HG03039 (cell line): ENCODE results near the gene SLC35B2.
"Not testable (repeated sequence)": the region's sequence is repeated elsewhere in the genome, so short reads cannot be mapped to it uniquely, and the experiment has no call there.

ENCODE experiments used
- ATAC-seq: cut with Tn5 transposase; IDR thresholded peaks from one replicate; pipeline ENCODE4 v1.9.1; 2021; ENCODE audit warnings: mild to moderate bottlenecking, moderate library complexity; ENCODE audit not compliant: unreplicated experiment

The SLC35B2 gene

DNA sequence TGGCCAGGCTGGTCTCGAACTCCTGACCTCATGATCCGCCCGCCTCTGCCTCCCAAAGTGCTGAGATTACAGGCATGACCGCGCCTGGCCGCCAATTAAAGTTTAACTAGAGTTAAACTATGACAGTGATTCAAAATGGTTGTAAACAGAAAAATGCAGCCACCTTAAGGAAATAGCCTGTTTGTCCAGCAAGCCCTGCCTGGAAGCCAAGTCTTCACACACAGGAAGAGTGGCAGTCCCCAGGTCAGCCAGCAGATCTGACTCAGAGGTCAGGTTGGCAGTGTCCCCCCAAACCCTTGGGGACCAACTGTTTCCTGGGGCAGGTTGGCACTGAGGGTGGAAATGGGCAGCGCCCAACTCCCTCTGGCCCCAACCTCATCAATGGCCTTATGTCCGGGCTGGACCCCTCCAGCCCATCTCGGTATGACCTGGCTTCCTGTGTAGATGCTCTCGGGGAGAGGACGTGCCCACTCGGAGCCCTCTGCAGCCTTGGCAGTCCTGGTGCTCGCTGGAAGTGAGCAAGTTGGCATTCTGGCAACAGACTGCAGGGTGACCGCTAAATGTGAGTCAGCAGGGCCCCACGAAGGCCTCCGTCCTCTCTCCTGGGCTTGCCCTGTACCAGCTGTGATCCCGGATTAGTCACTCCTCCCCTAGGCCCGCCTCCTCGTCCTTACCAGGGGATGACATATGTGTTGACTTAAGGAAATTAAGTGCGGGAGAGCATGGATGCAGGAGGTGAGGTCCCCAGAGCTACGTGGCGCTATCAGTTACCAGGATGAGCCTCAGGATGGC lies 20.1 kb downstream of the SLC35B2 start:
- peak; percentile 40 for ATAC-seq

DNA sequence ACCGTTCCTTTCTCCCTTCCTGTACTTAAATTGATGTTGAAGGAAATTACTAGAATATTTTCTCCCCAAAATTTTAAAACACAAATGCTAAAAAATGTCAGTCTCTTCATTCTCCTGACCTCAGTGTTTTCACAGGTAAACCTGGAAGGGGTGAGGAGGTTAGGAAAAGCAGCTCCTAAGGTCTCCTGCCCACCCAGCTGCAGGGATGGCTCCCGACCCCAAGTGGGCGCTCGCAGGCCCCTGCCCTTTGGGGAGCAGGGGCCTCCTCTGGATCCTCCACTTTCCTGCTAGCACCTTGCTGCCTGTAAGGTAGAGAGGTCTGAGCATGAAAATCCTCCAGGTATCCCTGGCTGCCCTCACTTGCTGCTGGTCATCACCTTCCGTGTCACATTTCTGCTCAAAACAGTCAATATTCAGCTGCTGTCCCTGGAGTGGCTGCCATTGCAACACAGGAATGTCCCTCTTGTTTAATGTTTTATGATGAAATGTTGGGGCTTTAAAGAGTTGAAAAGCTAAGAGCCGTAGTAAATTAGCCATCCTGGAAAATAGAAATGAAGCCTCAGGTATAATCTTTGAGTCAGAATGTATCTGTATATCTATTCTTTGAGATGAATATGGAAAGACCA lies 21.3 kb downstream of the SLC35B2 start:
- no peak for ATAC-seq

DNA sequence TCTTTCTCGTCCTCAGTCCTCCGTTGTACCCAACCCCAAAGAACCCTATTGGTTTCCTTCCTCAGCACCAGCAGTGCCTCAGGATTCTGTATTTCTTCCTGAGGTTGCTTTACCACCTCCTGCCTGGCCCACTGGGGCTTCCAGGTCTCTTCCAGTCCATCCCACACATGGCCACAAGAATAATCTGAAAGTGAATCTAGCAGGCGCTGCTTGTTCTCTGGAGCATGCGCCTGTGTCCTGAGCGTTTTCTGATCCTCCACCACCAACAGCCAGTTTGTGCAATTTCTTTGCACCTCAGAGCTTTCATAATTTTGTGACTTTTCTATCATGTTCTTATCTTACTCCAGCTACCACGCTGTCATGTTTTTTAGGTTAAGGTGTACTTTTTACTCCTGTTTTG lies 22.1 kb downstream of the SLC35B2 start:
- no peak for ATAC-seq

DNA sequence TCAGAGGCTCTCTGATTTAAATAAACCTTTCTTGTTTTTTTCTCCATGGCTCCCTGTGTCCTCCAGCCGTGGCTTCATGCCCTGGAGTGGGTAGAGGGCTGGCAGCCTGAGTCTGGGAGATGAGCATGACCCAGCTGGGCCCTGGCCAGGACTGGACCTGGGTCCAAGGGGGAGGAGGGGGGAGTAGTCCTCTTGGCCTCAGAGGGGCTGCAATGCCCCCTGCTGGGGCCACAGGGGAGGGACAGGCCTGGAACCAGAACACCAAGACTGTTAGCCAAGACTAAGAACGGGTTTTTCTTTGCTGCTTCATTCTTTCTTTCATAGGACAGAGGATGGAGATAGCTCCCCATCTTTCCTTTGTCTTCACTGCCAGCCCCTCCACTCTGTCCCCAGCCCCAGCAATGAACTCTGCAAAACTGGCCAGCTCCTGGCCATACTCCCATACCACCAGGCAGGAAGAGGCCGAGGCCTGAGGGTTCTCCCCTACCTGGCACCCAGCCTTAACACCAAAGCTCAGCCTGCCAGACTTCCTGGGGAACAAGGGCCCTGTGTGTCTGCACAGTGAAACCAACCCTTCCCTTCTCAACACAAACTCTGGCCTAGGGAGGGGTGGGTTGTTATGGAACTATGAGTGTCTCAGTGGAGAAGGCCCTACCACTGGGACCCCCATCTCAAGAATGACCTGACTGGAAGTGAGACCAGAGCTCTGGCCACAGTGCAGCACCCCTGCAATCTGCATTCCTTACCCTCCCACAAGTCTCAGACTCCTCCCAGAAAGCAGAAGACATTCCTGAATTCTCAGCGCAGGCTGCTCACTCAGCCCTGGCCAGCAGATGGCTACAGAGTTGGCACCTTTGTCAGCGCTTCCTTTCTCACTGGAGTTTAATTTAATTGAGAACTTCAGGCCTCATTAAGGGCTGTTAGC lies 23.0 kb downstream of the SLC35B2 start:
- ATAC-seq: no peak

DNA sequence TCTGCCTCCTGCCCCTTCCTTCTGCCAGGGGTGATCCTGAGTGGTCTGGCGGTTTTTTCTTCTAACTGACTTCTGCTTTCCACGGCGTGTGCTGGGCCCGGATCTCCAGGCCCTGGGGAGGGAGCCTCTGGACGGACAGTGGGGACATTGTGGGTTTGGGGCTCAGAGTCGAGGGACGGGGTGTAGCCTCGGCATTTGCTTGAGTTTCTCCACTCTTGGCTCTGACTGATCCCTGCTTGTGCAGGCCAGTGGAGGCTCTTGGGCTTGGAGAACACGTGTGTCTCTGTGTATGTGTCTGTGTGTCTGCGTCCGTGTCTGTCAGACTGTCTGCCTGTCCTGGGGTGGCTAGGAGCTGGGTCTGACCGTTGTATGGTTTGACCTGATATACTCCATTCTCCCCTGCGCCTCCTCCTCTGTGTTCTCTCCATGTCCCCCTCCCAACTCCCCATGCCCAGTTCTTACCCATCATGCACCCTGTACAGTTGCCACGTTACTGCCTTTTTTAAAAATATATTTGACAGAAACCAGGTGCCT lies 23.7 kb downstream of the SLC35B2 start:
- ATAC-seq: no peak

DNA sequence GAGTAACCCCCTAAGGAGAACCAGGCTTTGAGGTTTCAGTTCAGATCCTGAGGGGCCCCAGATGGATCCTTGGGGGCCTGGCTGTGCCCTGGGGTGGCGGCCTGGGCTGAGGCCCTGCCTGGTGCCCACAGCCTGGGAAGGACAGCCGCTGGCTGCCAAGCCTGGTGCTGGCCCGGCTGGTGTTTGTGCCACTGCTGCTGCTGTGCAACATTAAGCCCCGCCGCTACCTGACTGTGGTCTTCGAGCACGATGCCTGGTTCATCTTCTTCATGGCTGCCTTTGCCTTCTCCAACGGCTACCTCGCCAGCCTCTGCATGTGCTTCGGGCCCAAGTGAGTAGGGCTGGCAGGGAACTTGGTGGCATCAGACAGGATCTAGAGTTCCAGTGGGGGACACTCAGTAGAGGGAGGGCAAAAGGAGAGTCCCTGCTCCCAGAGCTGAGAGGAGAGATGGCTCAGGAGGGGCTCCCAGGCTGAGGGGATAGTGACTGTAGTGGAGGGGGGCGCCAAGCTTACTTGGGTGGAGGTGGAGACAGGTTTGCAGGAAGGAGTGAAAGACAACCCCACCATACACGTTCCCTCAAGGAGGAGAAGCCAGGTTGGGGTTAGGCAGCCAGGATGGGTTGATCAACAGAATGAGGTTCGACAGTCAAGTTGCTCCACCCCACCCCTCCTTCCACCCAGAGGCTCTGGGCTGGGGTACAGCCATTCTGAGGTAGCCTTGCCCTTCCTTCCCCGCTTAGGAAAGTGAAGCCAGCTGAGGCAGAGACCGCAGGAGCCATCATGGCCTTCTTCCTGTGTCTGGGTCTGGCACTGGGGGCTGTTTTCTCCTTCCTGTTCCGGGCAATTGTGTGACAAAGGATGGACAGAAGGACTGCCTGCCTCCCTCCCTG lies 24.4 kb downstream of the SLC35B2 start:
- no peak for ATAC-seq

DNA sequence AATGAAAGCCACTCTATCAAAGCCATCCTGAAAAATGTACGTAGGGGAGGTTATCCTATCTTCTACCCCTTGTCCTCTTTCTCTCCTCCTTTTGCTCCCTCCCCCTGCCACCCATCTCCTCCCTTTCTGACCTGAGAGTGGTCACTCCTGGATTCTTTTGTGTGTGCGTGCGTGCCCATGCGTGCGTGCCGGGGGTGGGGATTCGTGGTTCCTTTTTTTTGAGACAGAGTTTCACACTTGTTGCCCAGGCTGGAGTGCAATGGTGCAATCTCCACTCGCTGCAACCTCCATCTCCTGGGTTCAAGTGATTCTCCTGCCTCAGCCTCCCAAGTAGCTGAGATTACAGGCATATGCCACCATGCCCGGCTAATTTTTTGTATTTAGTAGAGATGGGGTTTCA lies 25.9 kb downstream of the SLC35B2 start:
- ATAC-seq: not testable (repeated sequence)

DNA sequence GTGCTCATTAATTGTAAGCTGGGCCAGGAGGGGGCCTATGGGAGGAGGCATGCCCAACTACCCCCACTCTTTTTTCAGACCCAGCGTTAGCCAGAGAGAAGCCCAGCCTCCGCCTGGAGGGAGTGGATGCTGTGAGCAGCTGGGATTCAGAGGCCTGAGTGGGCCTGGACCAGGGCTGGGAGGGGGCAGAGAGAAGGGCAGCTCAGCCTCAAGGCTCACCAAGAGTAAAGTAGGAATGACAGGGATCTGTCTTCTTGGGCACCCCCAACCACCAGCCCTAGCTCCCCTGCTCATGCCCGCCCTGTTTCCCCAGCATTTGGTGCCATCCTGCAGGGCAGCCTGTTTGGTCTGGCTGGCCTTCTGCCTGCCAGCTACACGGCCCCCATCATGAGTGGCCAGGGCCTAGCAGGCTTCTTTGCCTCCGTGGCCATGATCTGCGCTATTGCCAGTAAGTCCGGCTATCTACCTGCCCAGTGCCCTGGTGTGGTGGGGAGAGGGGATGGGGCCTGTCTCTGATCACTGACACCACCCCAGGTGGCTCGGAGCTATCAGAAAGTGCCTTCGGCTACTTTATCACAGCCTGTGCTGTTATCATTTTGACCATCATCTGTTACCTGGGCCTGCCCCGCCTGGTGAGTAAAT lies 27.2 kb downstream of the SLC35B2 start:
- no peak for ATAC-seq

DNA sequence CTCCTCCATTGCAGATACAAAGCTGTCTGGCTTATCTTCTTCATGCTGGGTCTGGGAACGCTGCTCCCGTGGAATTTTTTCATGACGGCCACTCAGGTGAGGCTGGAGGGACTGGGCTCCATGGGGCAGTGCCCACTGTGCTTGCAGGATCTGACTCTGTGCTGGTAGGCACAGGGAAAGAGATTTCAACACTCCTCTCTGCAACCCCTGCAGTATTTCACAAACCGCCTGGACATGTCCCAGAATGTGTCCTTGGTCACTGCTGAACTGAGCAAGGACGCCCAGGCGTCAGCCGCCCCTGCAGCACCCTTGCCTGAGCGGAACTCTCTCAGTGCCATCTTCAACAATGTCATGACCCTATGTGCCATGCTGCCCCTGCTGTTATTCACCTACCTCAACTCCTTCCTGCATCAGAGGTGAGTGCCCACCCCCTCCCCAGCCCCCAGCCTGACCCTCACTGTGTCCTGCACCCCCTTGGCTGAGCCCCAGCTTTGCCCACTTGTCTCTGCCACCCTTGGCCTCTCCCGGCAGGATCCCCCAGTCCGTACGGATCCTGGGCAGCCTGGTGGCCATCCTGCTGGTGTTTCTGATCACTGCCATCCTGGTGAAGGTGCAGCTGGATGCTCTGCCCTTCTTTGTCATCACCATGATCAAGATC lies 27.8 kb downstream of the SLC35B2 start:
- no peak for ATAC-seq

DNA sequence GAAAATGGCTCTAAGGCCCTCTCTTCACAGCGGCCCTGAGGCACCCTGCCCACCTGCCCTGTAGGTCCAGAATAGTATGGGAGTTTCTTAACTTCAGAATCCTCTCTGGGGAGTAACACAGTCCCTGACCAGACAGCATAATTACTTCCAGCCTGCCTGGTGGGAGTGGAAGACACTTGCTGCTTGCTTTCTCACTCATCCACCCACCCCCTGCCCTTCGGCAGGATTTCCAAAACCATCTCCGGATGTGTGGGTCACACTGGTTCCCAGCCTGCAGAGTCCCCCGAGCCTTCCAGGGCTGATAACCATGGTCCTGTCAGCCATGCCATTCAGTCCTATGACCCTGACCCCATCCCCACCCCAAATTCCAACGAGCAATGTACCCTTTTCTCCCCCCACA lies 28.5 kb downstream of the SLC35B2 start:
- no peak for ATAC-seq

DNA sequence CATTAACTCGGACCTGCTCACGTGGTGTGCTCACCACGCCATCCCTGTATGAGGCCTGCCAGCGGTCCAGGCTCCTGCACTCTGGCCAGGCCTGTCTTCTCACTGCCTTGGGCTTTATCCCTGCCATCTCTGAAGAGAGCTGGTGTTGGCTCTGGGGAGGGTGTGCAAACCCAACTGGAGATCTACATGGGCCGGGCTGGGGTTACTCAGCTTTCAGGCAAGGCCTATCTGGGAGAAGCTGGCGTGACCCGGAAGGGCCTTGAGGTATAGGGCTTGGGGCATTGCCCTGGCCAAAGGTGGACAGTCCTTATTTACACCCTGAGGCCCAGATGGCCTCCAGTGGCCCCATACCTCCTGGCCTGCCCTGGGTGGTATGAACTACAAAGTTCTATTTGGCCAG lies 28.9 kb downstream of the SLC35B2 start:
- no peak for ATAC-seq

DNA sequence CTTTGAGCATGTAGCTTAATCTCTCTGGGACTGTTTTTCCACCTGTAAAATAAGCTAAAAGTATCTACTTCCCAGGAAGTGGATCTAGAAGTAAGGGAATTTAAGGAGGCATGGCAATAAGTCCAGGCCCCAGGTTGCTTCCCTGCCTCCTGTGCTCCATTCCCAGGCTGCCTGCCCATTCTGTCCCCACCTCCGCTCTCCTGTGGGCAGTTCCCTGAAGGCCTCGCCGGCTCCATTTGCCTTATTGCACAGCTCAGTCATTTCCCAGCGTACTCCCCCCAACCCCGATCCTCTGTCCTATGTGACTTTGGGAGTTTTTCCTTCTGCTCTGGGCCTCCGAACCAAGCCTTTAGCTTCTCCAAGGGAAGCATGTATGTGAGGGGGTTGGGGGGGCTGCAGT lies 29.3 kb downstream of the SLC35B2 start:
- no peak for ATAC-seq

DNA sequence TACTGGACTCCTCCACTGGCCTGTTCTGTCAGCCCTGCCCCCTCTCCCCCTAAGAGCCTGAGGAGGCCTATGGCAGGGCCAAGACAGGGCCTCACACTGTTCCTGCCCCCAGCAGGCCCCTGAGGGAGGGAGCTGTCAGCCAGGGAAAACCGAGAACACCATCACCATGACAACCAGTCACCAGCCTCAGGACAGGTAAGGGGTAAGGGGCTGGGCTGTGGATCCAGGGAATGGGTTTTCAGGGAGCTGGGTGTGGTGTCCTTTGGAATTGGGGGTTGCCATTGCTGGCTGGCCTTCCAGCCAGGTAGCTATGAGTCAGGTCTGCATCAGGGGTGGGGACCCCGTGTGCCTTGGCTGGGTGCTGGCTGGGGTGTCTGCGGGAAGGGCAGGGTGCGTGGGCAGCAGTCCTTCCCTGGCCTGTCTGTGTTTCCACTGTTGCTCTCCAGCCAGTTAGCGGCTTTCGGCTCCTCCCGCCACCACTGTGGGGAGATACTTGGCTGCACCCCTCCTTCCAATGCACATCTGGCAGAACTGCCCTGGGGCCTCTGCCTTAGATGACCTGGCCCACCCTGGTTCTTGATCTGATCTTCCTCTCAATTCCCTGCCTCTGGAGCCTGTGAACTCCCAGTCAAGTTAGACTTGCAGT lies 30.1 kb downstream of the SLC35B2 start:
- no peak for ATAC-seq

DNA sequence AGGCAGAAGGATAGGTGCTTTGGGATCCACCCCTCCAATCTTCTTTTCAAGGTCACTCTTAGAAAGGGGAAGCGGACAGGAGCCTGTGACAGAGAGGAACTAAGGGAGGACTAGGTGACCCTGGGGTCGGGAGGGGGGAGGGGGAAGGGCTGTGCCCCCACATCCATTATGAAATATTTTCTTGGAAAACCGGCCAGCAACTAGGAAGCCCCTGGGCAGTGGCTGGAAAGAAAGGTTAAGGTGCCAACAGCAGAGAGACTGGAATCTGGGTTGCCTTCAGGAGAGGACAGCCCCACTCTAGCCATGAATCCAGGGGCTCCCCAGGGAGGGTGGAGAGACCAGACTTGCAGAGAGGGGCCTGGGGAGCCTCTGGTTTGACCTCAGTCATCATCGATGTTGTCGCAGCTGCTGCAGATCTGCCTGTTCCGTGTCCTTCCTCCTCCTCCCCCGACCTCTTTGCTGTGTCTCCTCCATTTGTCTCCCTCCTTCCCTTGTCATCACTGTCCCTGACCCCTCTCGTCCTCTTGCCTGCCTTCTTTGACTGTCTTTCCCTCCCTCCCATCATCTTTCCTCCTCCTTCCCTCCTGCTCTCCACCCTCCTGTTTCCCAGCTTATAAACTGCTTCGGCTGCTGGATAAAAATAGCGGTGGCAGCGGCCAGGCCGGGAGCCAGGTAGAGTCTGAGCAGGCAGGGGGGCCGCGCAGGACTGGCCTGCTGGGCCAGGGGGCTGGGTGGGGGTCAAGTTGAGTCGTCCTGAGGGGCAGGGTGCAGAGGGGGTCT lies 30.8 kb downstream of the SLC35B2 start:
- no peak for ATAC-seq

DNA sequence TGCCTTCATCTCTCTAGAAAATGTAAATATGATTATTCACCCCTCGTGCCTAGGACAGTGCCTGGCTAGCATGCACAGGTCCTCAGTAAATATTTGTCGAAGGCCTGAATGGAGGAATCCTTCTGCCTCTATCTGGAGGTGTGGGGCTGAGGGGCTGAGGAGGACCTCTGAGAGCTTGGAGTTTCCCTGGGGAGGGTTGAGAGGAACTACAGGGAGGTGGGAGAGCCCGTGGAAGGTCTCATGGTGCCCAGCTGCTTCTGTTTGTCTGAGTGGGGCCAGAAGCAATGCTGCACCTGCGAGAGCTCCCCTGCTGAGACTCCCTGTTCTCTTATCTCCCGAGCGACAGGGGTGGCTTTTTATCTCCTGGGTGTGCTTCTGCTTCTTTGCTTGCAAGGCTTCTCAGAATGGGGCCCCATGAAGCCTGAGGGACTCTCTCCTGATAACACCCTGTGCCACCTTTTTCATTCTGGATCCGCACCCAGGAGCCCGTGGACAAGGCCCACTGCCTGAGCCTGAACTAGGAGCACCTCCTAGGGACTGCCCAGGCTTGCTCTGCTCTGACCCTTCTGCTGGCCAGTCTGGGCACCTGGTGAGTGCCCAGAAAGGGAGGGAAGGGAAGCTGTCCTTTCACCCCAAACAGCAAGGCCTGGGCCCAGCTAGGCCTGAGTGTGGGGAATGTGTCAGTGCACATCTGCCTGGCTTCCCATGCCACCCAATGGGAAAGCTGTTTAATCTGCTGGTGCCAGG lies 31.6 kb downstream of the SLC35B2 start:
- no peak for ATAC-seq

DNA sequence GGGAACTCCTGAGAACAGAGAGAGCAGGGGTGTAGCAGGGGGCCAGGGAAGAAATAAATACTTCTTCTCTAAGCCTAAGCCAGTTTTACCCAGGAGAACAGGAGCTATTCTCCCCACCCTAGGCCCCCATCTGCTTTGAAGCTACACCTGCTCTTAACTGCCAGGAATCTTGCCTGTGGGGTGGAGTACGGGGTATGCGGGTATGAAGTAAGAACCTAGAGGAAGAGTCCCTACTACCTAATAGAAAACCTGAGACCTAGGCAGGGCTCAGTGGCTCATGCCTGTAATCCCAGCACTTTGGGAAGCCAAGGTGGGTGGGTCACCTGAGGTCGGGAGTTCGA lies 32.4 kb downstream of the SLC35B2 start:
- no peak for ATAC-seq
